Tibial artery (tissue), 4 donors: ENCODE data around the gene POLR1G.
A peak's percentile ranks its signal among the peaks of the same experiment; 100 is the strongest.

Experiments
- DNase-seq, 2 donors: peaks; one replicate each; pipeline ENCODE4 v3.0.0-alpha.2; 2019
- H3K27ac ChIP-seq, 2 donors: fragments of 200-600 bp; sonication (generic) in 1 of 2; 1 replicate in 1 of 2; 2 replicates in 1 of 2; pipeline ENCODE4 v1.5.1; 2018 to 2019; ENCODE audit warnings: mild to moderate bottlenecking in 1 of 2
- H3K27me3 ChIP-seq, 2 donors: fragments of 200-600 bp; sonication (generic) in 1 of 2; one replicate each; pipeline versions ENCODE4 v1.5.1 to v1.6.0; 2016 to 2019
- H3K36me3 ChIP-seq, 3 donors: fragments of 200-600 bp; sonication (generic) in 2 of 3; one replicate each; pipeline ENCODE4 v1.5.1; 2016 to 2019; ENCODE audit warnings: mild to moderate bottlenecking in 2 of 3
- H3K4me1 ChIP-seq, 4 donors: fragments of 200-600 bp; sonication (generic) in 2 of 4; 1 replicate in 3 of 4; 2 replicates in 1 of 4; pipeline ENCODE4 v1.5.1; 2016 to 2019
- H3K4me3 ChIP-seq, 2 donors: fragments of 200-600 bp; sonication (generic) in 1 of 2; 1 replicate in 1 of 2; 2 replicates in 1 of 2; pipeline ENCODE4 v1.5.1; 2018 to 2019; ENCODE audit warnings: mild to moderate bottlenecking in 2 of 2
- H3K9me3 ChIP-seq, 3 donors: fragments of 200-600 bp; sonication (generic) in 1 of 3; one replicate each; pipeline ENCODE4 v1.5.1; 2016 to 2019
- intact Hi-C: fragments of 100-400 bp; cut with DNase I; formaldehyde crosslinking; loops from one replicate; pipeline ENCODE4 v1.15.0; 2023; ENCODE audit warnings: low total_unique reads
- TF ChIP-seq, protein P1 (sequence below), 2 experiments: fragments of 200-600 bp in 1 of 2; fragments of 450-650 bp in 1 of 2; IDR thresholded peaks; one replicate each; pipeline ENCODE4 v1.5.1; 2017 to 2019; ENCODE audit warnings: antibody characterized with exemption in 2 of 2, mild to moderate bottlenecking in 1 of 2, moderate library complexity in 1 of 2

The POLR1G gene

GRCh38 chr19:45443462-45444317, 37.2 kb downstream of the POLR1G start:
- DNase-seq: peak; percentile 98 to 99
- peaks cover 5 to 34% (median 26%) of the 10 kb centered on the region in 4 donors for H3K4me1 ChIP-seq
- no peaks in the 10 kb centered on the region for H3K36me3 ChIP-seq
- peak overlapping the region; percentile 95 to 96 for H3K27ac ChIP-seq
- peak overlapping the region; percentile 46 to 56 for H3K4me3 ChIP-seq
- TF ChIP-seq, protein P1, sequence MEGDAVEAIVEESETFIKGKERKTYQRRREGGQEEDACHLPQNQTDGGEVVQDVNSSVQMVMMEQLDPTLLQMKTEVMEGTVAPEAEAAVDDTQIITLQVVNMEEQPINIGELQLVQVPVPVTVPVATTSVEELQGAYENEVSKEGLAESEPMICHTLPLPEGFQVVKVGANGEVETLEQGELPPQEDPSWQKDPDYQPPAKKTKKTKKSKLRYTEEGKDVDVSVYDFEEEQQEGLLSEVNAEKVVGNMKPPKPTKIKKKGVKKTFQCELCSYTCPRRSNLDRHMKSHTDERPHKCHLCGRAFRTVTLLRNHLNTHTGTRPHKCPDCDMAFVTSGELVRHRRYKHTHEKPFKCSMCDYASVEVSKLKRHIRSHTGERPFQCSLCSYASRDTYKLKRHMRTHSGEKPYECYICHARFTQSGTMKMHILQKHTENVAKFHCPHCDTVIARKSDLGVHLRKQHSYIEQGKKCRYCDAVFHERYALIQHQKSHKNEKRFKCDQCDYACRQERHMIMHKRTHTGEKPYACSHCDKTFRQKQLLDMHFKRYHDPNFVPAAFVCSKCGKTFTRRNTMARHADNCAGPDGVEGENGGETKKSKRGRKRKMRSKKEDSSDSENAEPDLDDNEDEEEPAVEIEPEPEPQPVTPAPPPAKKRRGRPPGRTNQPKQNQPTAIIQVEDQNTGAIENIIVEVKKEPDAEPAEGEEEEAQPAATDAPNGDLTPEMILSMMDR (IDR thresholded peaks at IDR 0.05): no peak
- no peaks in the 10 kb centered on the region for H3K9me3 ChIP-seq
- no peaks in the 10 kb centered on the region for H3K27me3 ChIP-seq
- intact Hi-C loops: no loop called here

DNA sequence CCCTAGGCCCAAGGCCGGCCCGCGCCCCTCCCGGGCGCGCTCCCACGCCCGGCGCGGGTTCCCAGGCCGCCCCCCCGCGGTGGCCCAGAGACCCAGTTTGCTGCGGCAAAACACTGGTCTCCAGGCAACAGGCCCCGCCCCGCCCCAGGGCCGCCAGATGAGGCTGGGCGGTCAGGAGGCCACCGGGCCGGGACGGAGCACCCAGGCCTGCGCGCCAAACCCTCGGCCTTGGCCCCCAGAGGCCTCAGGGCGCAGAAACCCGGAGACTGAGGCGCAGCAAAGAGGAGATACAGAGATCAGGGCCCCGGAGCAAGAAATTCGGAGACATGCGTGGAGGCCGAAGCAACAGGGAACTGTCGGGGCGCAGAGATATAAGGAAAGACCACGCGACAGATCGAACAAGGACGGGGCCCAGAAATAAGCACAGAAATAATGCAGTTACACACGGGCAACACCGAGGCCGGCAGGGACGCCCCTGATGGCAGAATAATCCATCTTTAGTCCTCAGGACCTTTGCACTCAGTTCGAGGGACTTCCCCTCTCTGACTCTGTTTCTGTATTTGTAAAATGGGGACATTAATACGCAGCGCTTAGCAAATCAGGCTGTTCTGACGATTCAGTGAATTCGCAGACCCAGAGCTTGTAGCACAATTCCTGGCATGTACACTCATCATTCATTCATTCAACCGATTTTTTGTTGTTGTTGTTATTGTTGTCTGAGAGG, 38.0 kb downstream of the POLR1G start:
- peak; percentile 94 to 98 for DNase-seq
- H3K27me3 ChIP-seq: no peaks in the 10 kb centered on the region
- peaks cover 5 to 37% (median 26%) of the 10 kb centered on the region in 4 donors for H3K4me1 ChIP-seq
- H3K27ac ChIP-seq: peak overlapping the region; percentile 95 to 96
- intact Hi-C loops: no loop called here
- peak overlapping the region; percentile 46 to 56 for H3K4me3 ChIP-seq
- H3K36me3 ChIP-seq: no peaks in the 10 kb centered on the region
- TF ChIP-seq, protein P1 (IDR thresholded peaks at IDR 0.05): no peak
- H3K9me3 ChIP-seq: no peaks in the 10 kb centered on the region

DNA sequence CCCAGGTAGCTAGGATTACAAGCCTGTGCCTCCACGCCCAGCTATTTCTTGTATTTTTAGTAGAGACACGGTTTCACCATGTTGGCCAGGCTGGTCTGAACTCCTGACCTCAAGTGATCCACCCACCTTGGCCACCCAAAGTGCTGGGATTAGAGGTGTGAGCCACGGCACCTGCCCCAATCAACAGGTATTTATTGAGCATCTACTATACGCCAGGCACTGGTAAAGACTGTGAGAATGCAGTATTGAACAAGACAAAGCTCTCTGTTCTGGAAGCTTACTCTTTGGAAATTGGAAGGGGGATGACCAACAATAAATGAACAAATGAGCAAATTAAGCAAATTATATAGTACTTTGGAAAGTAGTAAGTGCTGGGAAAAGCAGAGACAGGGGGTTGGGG, 38.7 kb downstream of the POLR1G start:
- intact Hi-C loops: no loop called here
- no peak for DNase-seq
- no peak overlapping the region for H3K4me3 ChIP-seq
- peak overlapping the region; percentile 95 to 96 for H3K27ac ChIP-seq
- TF ChIP-seq, protein P1 (IDR thresholded peaks at IDR 0.05): no peak
- H3K27me3 ChIP-seq: no peaks in the 10 kb centered on the region
- H3K9me3 ChIP-seq: no peaks in the 10 kb centered on the region
- H3K4me1 ChIP-seq: peaks cover 5 to 38% (median 28%) of the 10 kb centered on the region in 4 donors
- H3K36me3 ChIP-seq: no peaks in the 10 kb centered on the region

GRCh38 chr19:45446295-45446694, 39.9 kb downstream of the POLR1G start:
- no peak overlapping the region for H3K4me3 ChIP-seq
- no peak for DNase-seq
- intact Hi-C loops: no loop called here
- no peaks in the 10 kb centered on the region for H3K9me3 ChIP-seq
- H3K27me3 ChIP-seq: no peaks in the 10 kb centered on the region
- peaks cover 5 to 36% (median 28%) of the 10 kb centered on the region in 4 donors for H3K4me1 ChIP-seq
- no peak overlapping the region for H3K27ac ChIP-seq
- no peaks in the 10 kb centered on the region for H3K36me3 ChIP-seq
- TF ChIP-seq, protein P1 (IDR thresholded peaks at IDR 0.05): peak in 1 of 2 experiments; percentile 10

GRCh38 chr19:45446944-45447343, 40.5 kb downstream of the POLR1G start:
- intact Hi-C loops: no loop called here
- Histone ChIP-seq H3K27ac (no peak overlapping the region), H3K4me1 (peaks cover 5 to 41% (median 32%) of the 10 kb centered on the region in 4 donors)

More at GRCh38 chr19:45446944-45447343, 40.5 kb downstream of the POLR1G start:
- TF ChIP-seq, protein P1 (IDR thresholded peaks at IDR 0.05): no peak
- Histone ChIP-seq H3K9me3 (no peaks in the 10 kb centered on the region), H3K36me3 (no peaks in the 10 kb centered on the region), H3K4me3 (no peak overlapping the region), H3K27me3 (no peaks in the 10 kb centered on the region)
- peak in 1 of 2 donors; percentile 47 for DNase-seq
